GM11168 (cell line): ENCODE results near the gene MVP.

Source experiments
- in situ Hi-C: fragments of 300-500 bp; cut with MboI; formaldehyde crosslinking; loops from one replicate; pipeline ENCODE4 v1.12.0; 2022; ENCODE audit warnings: low sequenced_read_pairs; ENCODE audit not compliant: unreplicated experiment

MVP gene

GRCh38 chr16:29840240-29840639, 20.0 kb downstream of the MVP start:
- in situ Hi-C loops, result no loop called here

GRCh38 chr16:29841631-29842030, 21.4 kb downstream of the MVP start:
- in situ Hi-C loops, result no loop called here

GRCh38 chr16:29842732-29843346, 22.6 kb downstream of the MVP start:
- in situ Hi-C loops, result no loop called here

- in situ Hi-C loops, result no loop called here
These were observed 23.7 kb downstream of the MVP start for GRCh38 chr16:29843931-29844330.

- in situ Hi-C loops, result no loop called here
These were observed 24.5 kb downstream of the MVP start for GRCh38 chr16:29844575-29845331.

GRCh38 chr16:29845656-29846055, 25.4 kb downstream of the MVP start:
- in situ Hi-C loops, result no loop called here

GRCh38 chr16:29848420-29849297, 28.4 kb downstream of the MVP start:
- in situ Hi-C loops, result no loop called here

- in situ Hi-C loops, result no loop called here
These were observed 29.2 kb downstream of the MVP start for GRCh38 chr16:29849505-29849904.

GRCh38 chr16:29850998-29851397, 30.7 kb downstream of the MVP start:
- in situ Hi-C loops, result no loop called here

GRCh38 chr16:29852654-29853053, 32.4 kb downstream of the MVP start:
- in situ Hi-C loops, result no loop called here

- in situ Hi-C loops, result no loop called here
These were observed 34.3 kb downstream of the MVP start for GRCh38 chr16:29854520-29855100.

GRCh38 chr16:29857133-29857760, 37.0 kb downstream of the MVP start:
- in situ Hi-C loops, result no loop called here

GRCh38 chr16:29858149-29858849, 38.0 kb downstream of the MVP start:
- in situ Hi-C loops, result no loop called here

- in situ Hi-C loops, result no loop called here
These were observed 38.7 kb downstream of the MVP start for GRCh38 chr16:29858974-29859373.

GRCh38 chr16:29860218-29860617, 40.0 kb downstream of the MVP start:
- in situ Hi-C loops, result no loop called here

GRCh38 chr16:29862383-29862883, 42.2 kb downstream of the MVP start:
- in situ Hi-C loops, result no loop called here

GRCh38 chr16:29862884-29863668, 42.8 kb downstream of the MVP start, which contains the start of gene CDIPT:
Gene CDIPT, minus strand, starts transcription at chr16:29863226. Its CDS starts 369 bp downstream, at chr16:29862857.
- in situ Hi-C loops, result no loop called here

GRCh38 chr16:29863669-29863984, 43.4 kb downstream of the MVP start:
- in situ Hi-C loops, result no loop called here

- in situ Hi-C loops, result no loop called here
These were observed 43.9 kb downstream of the MVP start for GRCh38 chr16:29864205-29864604.
